ENCODE results near the gene VEZT.
A peak's percentile ranks its signal among the peaks of the same experiment; 100 is the strongest.

VEZT gene

DNA sequence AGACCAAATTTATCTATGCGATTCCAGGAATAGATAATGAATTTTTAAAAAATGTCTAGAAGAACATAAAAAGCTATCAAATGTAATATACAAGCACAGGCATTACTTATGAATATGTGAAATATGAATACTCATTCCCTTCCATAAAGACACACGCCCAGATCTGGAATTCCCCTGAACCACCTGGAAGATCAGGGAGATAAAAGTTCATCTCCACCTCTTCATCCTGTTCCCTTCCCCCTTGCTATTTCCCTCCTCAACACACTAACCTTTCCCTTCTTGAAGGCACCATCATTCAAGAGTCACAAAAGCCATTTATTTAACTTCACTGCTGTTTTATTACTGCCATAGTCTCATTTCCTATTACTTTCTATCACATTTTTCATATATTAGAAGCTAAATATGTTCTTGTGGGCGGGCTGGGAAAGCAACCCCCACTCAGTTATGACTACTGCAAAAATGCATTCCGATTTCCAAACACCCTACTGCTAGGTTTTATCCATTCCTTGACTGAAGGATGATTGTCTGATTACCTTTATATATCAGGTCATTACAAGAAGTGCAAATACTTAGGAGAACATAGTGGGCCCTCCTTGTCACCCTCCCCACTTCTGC, 16.4 kb upstream of the VEZT start:
- peak in 1 of 2 experiments; percentile 71 for DNase-seq

DNA sequence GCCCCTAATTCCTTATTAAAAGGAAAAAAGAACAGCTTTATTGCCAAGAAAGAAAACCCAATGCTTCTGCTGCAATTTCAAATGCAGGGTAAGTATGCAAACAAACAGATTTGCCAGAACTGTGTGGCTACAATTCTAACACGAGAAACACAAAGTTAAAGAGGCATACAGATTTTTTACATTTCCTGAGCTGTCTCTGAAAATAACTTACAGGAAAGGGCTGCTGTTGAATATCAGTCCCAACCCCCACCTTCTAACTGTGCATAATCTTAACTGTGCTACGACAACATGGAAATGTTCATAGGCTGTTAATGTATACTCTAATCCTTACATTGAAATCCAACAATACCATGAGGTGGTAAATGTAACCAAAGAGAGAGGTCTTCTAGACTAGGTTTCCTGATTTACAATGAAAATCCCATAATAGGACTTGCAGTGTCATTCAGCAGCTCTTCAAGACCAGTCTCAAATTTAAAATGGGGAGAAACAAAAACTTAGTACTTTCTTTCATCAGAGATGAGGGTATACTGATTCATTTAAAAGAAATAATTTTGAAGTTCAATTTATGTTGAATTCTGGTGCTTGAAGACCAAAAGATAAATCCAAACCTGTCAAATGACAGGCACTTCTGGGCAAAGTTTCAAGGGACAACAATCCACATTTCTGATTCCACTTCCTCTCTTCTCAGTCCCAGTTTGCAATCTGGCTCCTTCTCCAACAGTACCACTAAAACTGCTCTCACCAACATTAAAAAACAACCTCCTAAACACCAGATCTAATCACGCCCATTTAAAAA, 14.7 kb upstream of the VEZT start:
- DNase-seq: peak in 1 of 2 experiments; percentile 42

DNA sequence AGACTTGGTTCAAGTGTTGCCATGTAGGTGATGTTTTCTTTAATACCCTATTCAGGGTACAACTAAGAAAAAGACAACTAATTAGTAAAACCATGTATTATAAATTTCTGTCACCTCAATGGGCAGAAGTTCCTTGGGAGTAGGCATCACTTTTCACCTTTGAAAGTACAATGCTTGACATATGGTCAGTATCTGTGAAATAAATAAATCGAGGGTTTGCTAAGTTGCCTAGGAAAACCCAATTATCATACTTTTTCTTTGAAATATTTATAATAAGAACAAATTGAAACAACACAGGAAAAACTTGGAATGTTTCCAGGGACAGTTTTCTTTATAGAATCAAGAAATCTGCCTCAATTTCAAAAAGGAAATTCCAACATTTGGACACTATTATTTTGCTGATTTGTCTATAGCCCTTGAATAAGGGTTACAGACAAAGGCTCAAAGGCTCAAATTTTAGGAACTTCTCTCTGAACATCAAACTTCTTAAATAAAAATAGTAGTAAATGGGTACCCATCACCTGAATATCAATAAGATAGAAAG, 14.0 kb upstream of the VEZT start:
- no peak for DNase-seq

- peak; percentile 84 to 91 for DNase-seq
These were observed 13.3 kb upstream of the VEZT start for GRCh38 chr12:95204141-95204866.

DNA sequence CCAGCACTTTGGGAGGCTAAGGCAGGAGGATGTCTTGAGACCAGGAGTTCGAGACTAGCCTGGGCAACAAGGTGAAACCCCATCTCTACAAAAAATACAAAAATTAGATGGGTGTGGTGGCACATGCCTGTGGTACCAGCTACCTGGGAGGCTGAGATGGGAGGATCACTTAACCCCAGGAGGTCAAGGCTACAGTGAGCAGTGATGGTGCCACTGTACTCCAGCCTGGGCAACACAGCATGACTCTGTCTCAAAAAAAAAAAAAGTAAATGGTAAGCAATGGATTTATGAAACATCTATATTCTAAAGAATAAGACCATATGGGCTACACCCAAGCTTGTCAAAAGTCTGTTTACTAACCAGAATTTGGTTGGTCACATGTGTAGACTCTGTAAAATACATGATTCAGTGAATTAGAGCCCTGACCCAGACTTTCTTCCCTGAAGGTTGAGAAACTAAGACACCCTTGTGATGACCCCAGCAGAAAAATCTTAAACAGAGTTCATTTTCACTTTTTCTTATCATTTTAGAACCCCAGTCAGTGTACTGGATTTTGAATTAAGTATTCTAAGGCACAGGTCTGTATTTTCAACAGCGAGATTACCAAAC, 12.5 kb upstream of the VEZT start:
- no peak for DNase-seq

- DNase-seq: peak; percentile 27 to 68
These were observed 11.9 kb upstream of the VEZT start for GRCh38 chr12:95205685-95206084.

DNA sequence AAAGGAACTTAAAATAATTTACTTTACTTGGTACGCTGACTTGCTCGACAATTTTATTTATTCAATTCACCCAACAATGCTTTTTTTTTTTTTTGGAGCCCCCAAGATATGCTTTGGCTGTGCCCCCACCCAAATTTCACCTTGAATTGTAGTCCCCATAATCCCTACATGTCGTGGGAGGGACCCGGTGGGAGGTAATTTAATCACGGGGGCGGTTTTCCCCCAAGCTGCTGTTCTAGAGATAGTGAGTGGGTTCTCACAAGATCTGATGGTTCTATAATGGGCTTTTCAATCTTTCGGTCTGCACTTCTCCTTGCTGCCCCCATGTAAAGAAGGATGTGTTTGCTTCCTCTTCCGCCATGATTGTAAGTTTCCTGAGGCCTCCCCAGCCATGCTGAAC, 10.7 kb upstream of the VEZT start:
- no peak for DNase-seq

- DNase-seq: no peak
These were observed 10.2 kb upstream of the VEZT start for GRCh38 chr12:95207407-95207806.

GRCh38 chr12:95208678-95209077, 8.9 kb upstream of the VEZT start:
- no peak for DNase-seq

DNA sequence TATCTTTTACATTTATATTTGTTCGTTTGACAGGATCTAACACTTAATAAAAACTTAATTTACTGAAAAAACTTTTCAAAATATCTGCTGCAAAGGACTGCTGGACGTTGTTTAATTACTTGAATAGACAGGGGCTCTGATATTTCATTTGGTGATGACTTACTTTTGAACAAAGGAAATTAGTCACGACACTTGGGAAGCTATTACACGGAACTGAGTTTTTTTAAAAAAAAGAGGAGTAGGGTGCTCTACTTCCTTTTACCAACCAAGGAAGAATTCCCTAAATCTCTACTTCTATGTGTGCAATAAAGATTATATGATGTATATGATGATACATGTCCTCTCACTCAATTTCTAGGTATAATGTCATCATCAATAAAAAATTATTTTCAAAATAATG, 5.0 kb upstream of the VEZT start:
- no peak for DNase-seq

GRCh38 chr12:95213119-95213518, 4.5 kb upstream of the VEZT start:
- no peak for DNase-seq

GRCh38 chr12:95213928-95214327, 3.7 kb upstream of the VEZT start:
- DNase-seq: no peak

GRCh38 chr12:95214466-95214865, 3.1 kb upstream of the VEZT start:
- DNase-seq: no peak

DNA sequence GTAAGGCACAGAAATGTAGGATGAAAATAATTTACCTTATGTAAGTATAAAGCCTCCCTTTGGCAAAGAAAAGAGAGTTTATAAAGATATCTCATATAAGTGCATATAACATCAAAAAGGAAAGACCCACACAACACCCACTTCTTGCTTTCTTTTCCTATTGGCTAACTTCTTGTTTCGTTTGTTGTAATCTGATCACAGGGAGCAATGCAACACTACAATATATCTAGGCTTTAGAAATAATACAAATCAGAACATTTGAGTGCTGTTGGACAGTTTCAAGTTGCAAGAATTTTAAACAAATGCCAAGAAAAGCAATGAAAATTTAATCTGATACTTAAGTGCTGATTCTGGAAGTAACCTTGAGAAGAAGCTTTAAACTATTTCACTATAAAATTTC, 1.7 kb upstream of the VEZT start:
- peak in 1 of 2 experiments; percentile 75 for DNase-seq

DNA sequence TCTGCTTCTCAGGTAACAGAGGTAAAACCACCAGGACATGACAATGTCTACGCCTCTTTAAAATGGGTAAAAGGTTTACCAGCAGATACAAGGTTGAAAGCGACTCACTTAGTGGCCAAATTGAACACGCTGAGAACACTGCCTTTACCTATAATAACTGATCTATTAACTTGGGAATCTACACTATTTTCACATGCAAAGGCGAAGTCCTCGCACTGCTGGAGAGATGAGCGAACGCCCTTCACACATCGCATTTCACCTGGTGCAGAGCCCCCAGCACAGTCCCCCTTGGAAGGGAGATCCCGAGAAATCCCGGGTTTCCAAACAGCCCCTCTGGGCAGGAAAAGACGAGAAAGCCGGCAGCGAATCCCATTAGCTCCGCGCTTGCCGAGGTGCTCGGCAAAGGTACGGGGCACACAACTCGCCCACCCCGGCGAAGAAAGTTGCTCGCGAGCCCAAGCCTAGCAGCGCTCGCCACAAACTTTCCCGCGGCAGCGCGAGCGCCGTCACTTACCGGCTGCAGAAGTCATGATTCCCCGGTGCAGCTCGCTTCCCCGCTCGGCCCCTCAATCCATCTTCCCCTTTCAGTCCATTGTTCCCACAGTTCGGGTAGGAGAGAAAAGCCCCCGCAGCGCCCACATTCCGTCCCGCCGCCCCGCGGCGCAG, 763 bp upstream of the VEZT start:
- peak in 1 of 2 experiments; percentile 45 for DNase-seq

GRCh38 chr12:95218150-95219133, 835 bp downstream of the VEZT start:
- peak in 1 of 2 experiments; percentile 83 for DNase-seq

DNA sequence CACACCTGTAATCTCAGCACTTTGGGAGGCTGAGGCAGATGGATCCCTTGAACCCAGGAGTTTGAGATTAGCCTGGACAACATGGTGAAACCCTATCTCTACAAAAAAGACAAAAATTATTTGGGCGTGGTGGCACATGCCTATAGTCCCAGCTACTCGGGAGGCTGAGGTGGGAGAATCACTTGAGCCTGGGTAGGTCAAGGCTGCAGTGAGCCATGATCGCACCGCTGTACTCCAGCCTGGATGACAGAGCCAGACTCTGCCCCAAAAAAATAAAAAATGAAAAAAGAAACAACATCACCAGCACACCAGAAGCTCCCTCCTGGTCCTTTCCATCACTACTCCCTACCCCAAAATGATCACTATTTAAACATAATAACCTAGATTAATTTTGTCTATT, 2.6 kb downstream of the VEZT start:
- DNase-seq: no peak

DNA sequence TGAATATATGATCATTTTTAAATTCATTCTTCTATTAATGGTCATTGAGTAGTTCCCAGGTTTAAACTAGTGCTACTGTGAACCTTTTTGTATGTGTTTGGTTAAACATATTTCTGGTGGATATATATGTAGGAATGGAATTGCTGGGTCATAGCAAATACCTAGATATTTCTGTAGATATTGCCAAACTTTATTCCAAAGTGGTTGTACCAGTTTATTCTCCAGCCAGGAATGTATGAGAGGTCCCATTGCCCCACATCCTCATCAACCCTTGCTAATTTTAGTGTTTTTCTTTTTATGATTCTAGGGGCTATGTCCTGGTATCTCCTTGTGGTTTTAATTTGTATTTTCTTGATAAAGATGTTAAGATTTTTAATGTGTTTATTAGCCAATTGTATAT, 3.1 kb downstream of the VEZT start:
- no peak for DNase-seq

GRCh38 chr12:95224202-95225170, 6.9 kb downstream of the VEZT start:
- DNase-seq: no peak

GRCh38 chr12:95225645-95226212, 8.1 kb downstream of the VEZT start:
- DNase-seq: no peak

All from SW 1271 (cell line).